ENCODE measurements around the gene ZNF512.

Gene ZNF512

DNA sequence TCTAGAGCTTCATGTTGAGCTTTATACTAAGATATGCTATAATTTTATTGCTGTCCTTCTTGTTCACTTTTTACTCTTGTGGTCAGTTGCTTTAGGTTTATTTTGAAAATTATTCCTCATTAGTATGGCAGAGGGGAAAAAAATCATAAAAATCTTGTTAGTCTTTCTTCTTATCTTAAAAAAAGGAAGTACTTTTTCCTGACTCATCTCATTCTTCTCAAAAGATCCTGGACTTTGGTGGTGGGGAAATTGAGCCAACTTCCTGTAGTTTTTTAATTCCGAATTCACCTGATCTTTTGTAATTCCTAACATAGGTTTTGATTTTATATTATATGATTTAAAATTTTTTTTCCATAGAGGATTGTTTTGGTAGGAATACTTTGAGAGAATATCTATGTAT, 84.6 kb downstream of the ZNF512 start:
- Mint-ChIP-seq H3K4me3 (no peak overlapping the region), H3K9me3 (no peaks in the 10 kb centered on the region), H3K4me1 (ENCODE audit: low read depth) (peaks cover 48% of the 10 kb centered on the region), H3K36me3 (ENCODE audit: low read depth) (peaks cover 41% of the 10 kb centered on the region), H3K27ac (no peak overlapping the region), H3K27me3 (no peaks in the 10 kb centered on the region)

DNA sequence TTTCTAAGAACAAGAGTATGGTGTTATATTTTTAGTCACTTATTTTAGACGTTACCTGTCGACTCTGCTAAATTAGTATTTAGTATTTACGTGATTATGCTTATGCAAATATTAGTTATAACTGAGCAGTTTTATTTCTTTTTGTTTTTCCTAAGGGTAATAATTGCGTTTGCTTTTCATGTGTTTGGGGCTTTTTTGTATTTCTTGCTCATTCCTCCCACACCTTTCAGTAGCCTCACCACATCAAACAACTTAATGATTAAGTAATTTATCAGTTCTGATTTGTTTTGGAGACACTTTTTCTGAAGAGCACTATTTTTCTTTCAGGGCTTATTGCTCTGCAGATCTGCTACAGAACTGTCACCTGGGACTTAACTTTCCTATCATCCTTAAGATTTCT, 88.4 kb downstream of the ZNF512 start:
- peaks cover 19% of the 10 kb centered on the region for H3K4me1 Mint-ChIP-seq (ENCODE audit: low read depth)
- no peaks in the 10 kb centered on the region for H3K9me3 Mint-ChIP-seq
- peaks cover 55% of the 10 kb centered on the region for H3K36me3 Mint-ChIP-seq (ENCODE audit: low read depth)
- H3K27ac Mint-ChIP-seq: no peak overlapping the region
- no peaks in the 10 kb centered on the region for H3K27me3 Mint-ChIP-seq
- H3K4me3 Mint-ChIP-seq: no peak overlapping the region

All from stimulated activated naive CD8-positive, alpha-beta T cell treated with anti-CD3 and anti-CD28 coated beads, Interleukin-15, Interleukin-2, amounts not matched to agents 100 ng/mL and 50 ng/mL, for 24 hours (primary cell).